ENCODE results near the gene RIPPLY2.
"Not testable (repeated sequence)": the region's sequence is repeated elsewhere in the genome, so short reads cannot be mapped to it uniquely, and the experiment has no call there.

RIPPLY2 gene

DNA sequence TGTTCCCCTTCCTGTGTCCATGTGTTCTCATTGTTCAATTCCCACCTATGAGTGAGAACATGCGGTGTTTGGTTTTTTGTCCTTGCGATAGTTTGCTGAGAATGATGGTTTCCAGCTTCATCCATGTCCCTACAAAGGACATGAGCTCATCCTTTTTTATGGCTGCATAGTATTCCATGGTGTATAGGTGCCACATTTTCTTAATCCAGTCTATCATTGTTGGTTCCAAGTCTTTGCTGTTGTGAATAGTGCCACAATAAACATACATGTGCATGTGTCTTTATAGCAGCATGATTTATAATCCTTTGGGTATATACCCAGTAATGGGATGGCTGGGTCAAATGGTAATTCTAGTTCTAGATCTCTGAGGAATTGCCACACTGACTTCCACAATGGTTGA, 43.9 kb downstream of the RIPPLY2 start:
- not testable (repeated sequence) for DNase-seq (ENCODE audit: insufficient read length, low spot score); FAIRE-seq

GRCh38 chr6:83901624-83902023, 48.5 kb downstream of the RIPPLY2 start:
- FAIRE-seq: no peak
- DNase-seq (ENCODE audit: insufficient read length, low spot score): no peak

- DNase-seq (ENCODE audit: insufficient read length, low spot score) (no peak), FAIRE-seq (no peak)
These were observed 51.2 kb downstream of the RIPPLY2 start for GRCh38 chr6:83904395-83904794.

DNA sequence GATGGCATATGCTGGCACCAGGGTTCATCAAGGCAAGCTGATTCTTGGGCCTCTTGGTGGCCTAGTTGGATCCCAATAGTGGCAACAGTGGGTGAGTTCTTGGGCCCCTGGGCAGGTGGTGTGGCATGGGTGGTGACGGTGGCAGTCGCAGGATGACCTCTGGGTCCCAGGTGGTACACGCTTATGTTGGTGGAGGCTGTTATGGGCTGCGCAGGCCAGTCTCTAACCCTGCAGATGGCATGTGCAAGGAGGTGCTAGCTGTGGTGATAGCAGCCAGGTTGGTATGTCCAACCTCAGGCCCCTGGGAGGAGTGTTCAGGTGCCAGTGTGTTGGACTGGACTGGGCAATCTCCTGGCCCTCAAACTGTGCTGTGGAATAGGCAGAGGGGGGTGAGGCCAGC, 52.5 kb downstream of the RIPPLY2 start:
- FAIRE-seq (no peak), DNase-seq (ENCODE audit: insufficient read length, low spot score) (no peak)

Data from GM19239 (cell line).